ENCODE results near the gene TMEM233. TPM values are rescaled to one million over a fixed set of nuclear protein-coding genes. Genes with fewer than 3 reads are reported as not detected.

Gene TMEM233
- polyA plus RNA-seq, 1 of the 3 experiments (the other 2 are of a cell fraction): 2.6 TPM

DNA sequence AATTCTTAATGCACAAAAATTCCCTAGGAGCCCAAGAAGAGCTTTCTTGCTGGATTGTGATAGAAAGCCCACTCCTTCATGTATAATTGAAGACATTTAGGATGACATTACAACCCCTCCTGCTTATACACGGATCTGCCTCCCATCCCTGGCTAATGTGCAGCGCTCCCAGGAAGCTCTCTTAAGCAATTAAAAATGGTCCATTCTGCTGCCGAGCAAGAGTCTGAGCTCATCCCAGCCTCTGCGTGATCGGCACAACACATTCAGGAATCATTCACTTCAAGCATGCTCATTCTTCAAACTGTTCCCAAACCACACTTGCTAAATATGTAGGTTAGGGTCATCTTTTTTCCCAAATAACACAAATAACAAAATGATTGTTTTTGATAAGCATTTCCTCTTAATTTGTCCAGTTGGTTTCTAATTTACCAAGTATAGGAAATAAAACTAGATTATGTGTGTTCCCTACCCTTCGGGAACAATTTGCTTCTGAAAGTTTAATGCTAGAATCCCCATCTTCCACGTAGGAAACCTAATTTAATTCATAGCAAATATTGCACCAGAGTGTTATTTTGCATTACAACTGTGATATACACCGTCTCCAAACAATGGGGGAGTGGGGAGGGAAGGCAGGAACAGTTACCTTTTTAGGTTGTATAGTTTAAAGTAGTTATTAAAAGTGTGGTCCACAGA, 17.3 kb upstream of the TMEM233 start:
- H3K9me2 ChIP-seq: no peaks in the 10 kb centered on the region
- POLR2A ChIA-PET: no interaction called here
- CTCF ChIA-PET: interaction anchor here (0.8 kb wide), 1 partner anchor 82 kb away, joined by 3 read pairs; no protein-coding TSS in a partner anchor
- no peaks in the 10 kb centered on the region for H3K9me3 ChIP-seq
- TF ChIP-seq NFIC (IDR thresholded peaks at IDR 0.05; ENCODE audit: borderline replicate concordance) (no peak), RAD21 (IDR thresholded peaks at IDR 0.05; ENCODE audit: low read length) (no peak), SMC3 (IDR thresholded peaks at IDR 0.05; ENCODE audit: low read depth, low read length) (no peak)
- TF ChIP-seq, protein P1, sequence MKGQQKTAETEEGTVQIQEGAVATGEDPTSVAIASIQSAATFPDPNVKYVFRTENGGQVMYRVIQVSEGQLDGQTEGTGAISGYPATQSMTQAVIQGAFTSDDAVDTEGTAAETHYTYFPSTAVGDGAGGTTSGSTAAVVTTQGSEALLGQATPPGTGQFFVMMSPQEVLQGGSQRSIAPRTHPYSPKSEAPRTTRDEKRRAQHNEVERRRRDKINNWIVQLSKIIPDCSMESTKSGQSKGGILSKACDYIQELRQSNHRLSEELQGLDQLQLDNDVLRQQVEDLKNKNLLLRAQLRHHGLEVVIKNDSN (IDR thresholded peaks at IDR 0.05; ENCODE audit: borderline replicate concordance, low read depth): no peak
- no peaks in the 10 kb centered on the region for H3K27me3 ChIP-seq (ENCODE audit: insufficient read depth)
- H3K4me2 ChIP-seq: no peak overlapping the region
- H3F3A ChIP-seq (replicated peaks; ENCODE audit: insufficient read depth): no peaks in the 10 kb centered on the region
- no peak overlapping the region for H3K9ac ChIP-seq
- 62% methylated on average over 8 of the region's 8 CpGs for WGBS (ENCODE audit: low lambda C conversion rate)
- no peak for DNase-seq
- no peaks in the 10 kb centered on the region for H4K20me1 ChIP-seq (ENCODE audit: insufficient read depth)
- no peak overlapping the region for H3K4me3 ChIP-seq (ENCODE audit: low read depth in 2 of 2, low read length in 1 of 2)
- H3K36me3 ChIP-seq (replicated peaks in 1 of 2; ENCODE audit: control insufficient read depth in 1 of 2, insufficient read depth in 2 of 2, low read length in 1 of 2): no peaks in the 10 kb centered on the region
- H3K27ac ChIP-seq (ENCODE audit: low read depth in 2 of 2, low read length in 1 of 2): no peak overlapping the region
- H2AFZ ChIP-seq (ENCODE audit: low read depth): no peak overlapping the region
- no peaks in the 10 kb centered on the region for H3K79me2 ChIP-seq (ENCODE audit: insufficient read depth)
- H3K4me1 ChIP-seq (ENCODE audit: control insufficient read depth in 1 of 2, insufficient read depth in 2 of 2, low read depth in 1 of 2, low read length in 1 of 2): no peaks in the 10 kb centered on the region; a peak in 1 of 4 replicates

- no peaks in the 10 kb centered on the region for H3K9me2 ChIP-seq
- H3K9me3 ChIP-seq: no peaks in the 10 kb centered on the region
- CTCF ChIA-PET: no interaction called here
- H3K36me3 ChIP-seq (replicated peaks in 1 of 2; ENCODE audit: control insufficient read depth in 1 of 2, insufficient read depth in 2 of 2, low read length in 1 of 2): no peaks in the 10 kb centered on the region
- no peaks in the 10 kb centered on the region; a peak in 1 of 4 replicates for H3K4me1 ChIP-seq (ENCODE audit: control insufficient read depth in 1 of 2, insufficient read depth in 2 of 2, low read depth in 1 of 2, low read length in 1 of 2)
- H3K27me3 ChIP-seq (ENCODE audit: insufficient read depth): no peaks in the 10 kb centered on the region
- no peak overlapping the region for H3K4me2 ChIP-seq
- H3K79me2 ChIP-seq (ENCODE audit: insufficient read depth): no peaks in the 10 kb centered on the region
- WGBS (ENCODE audit: low lambda C conversion rate): 18% methylated on average over 1 of the region's 1 CpG
- TF ChIP-seq NRF1 (IDR thresholded peaks at IDR 0.05; ENCODE audit: low read depth, low read length): no peak
- no peak for TF ChIP-seq POLR2AphosphoS5 (IDR thresholded peaks at IDR 0.05; ENCODE audit: low read depth, low read length)
- TF ChIP-seq RXRA (IDR thresholded peaks at IDR 0.05; ENCODE audit: borderline replicate concordance, low read depth): no peak
- no peak for TF ChIP-seq EP300 (IDR thresholded peaks at IDR 0.05; ENCODE audit: borderline replicate concordance in 1 of 2, low read depth in 1 of 2, low read length in 1 of 2)
- TF ChIP-seq FOXJ3 (CRISPR knock-in tag; IDR thresholded peaks at IDR 0.05): no peak
- no peak for DNase-seq
- no peaks in the 10 kb centered on the region for H3F3A ChIP-seq (replicated peaks; ENCODE audit: insufficient read depth)
- no peaks in the 10 kb centered on the region for H4K20me1 ChIP-seq (ENCODE audit: insufficient read depth)
- no peak overlapping the region for H3K4me3 ChIP-seq (ENCODE audit: low read depth in 2 of 2, low read length in 1 of 2)
- no peak overlapping the region for H3K27ac ChIP-seq (ENCODE audit: low read depth in 2 of 2, low read length in 1 of 2)
- H2AFZ ChIP-seq (ENCODE audit: low read depth): no peak overlapping the region
- no peak overlapping the region for H3K9ac ChIP-seq
- POLR2A ChIA-PET: no interaction called here
These were observed 16.7 kb upstream of the TMEM233 start for GRCh38 chr12:119576915-119577314.

DNA sequence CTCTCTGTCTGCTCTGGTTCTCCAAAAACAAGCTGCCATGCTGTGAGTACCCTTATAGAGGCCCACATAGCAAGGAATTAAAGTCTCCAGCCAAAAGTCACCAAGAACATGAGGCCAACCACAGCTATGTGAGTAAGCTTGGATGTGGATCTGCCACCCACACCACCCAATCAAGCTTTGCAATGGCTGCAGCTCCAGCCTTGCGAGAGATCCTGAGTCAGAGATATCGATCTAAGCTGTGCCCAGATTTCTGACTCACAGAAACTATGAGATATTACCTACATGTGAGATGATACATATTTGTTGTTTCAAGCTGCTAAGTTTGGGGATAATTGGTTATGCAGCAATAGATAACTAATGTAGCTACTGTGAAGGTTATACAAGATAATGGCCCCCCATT, 15.5 kb upstream of the TMEM233 start:
- no peak overlapping the region for H2AFZ ChIP-seq (ENCODE audit: low read depth)
- 13% methylated on average over 2 of the region's 2 CpGs for WGBS (ENCODE audit: low lambda C conversion rate)
- peak overlapping the region in 1 of 2 experiments; percentile 16; a peak in 1 of 4 replicates for H3K27ac ChIP-seq (ENCODE audit: low read depth in 2 of 2, low read length in 1 of 2)
- H3F3A ChIP-seq (replicated peaks; ENCODE audit: insufficient read depth): no peaks in the 10 kb centered on the region
- H3K9ac ChIP-seq: no peak overlapping the region
- H3K36me3 ChIP-seq (replicated peaks in 1 of 2; ENCODE audit: control insufficient read depth in 1 of 2, insufficient read depth in 2 of 2, low read length in 1 of 2): no peaks in the 10 kb centered on the region
- H3K79me2 ChIP-seq (ENCODE audit: insufficient read depth): no peaks in the 10 kb centered on the region
- H3K4me3 ChIP-seq (ENCODE audit: low read depth in 2 of 2, low read length in 1 of 2): no peak overlapping the region
- ChIA-PET CTCF (interaction anchor here (1.0 to 1.4 kb wide), 2 partner anchors 15 to 71 kb away, joined by 3 to 6 read pairs; partner anchors contain the start of gene TMEM233), POLR2A (no interaction called here)
- H4K20me1 ChIP-seq (ENCODE audit: insufficient read depth): no peaks in the 10 kb centered on the region
- H3K9me2 ChIP-seq: no peaks in the 10 kb centered on the region
- no peaks in the 10 kb centered on the region for H3K27me3 ChIP-seq (ENCODE audit: insufficient read depth)
- no peaks in the 10 kb centered on the region; a peak in 1 of 4 replicates for H3K4me1 ChIP-seq (ENCODE audit: control insufficient read depth in 1 of 2, insufficient read depth in 2 of 2, low read depth in 1 of 2, low read length in 1 of 2)
- no peak for DNase-seq
- H3K4me2 ChIP-seq: 0 out of 2 replicates have a peak overlapping the region, but pooled peaks have one; percentile 17
- no peaks in the 10 kb centered on the region for H3K9me3 ChIP-seq
- TF ChIP-seq, protein P2, sequence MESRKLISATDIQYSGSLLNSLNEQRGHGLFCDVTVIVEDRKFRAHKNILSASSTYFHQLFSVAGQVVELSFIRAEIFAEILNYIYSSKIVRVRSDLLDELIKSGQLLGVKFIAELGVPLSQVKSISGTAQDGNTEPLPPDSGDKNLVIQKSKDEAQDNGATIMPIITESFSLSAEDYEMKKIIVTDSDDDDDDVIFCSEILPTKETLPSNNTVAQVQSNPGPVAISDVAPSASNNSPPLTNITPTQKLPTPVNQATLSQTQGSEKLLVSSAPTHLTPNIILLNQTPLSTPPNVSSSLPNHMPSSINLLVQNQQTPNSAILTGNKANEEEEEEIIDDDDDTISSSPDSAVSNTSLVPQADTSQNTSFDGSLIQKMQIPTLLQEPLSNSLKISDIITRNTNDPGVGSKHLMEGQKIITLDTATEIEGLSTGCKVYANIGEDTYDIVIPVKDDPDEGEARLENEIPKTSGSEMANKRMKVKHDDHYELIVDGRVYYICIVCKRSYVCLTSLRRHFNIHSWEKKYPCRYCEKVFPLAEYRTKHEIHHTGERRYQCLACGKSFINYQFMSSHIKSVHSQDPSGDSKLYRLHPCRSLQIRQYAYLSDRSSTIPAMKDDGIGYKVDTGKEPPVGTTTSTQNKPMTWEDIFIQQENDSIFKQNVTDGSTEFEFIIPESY (IDR thresholded peaks at IDR 0.05; ENCODE audit: borderline replicate concordance, low read depth): no peak
- TF ChIP-seq, protein P3, sequence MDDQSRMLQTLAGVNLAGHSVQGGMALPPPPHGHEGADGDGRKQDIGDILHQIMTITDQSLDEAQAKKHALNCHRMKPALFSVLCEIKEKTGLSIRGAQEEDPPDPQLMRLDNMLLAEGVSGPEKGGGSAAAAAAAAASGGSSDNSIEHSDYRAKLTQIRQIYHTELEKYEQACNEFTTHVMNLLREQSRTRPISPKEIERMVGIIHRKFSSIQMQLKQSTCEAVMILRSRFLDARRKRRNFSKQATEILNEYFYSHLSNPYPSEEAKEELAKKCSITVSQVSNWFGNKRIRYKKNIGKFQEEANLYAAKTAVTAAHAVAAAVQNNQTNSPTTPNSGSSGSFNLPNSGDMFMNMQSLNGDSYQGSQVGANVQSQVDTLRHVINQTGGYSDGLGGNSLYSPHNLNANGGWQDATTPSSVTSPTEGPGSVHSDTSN (IDR thresholded peaks at IDR 0.05): peak; percentile 74
- TF ChIP-seq CTCF (IDR thresholded peaks at IDR 0.05) (no peak), RCOR1 (IDR thresholded peaks at IDR 0.05; ENCODE audit: low read length) (no peak), SMC3 (IDR thresholded peaks at IDR 0.05; ENCODE audit: low read depth, low read length) (no peak)
